MM.1S (cell line): ENCODE data around the gene ARF1.

Experiments used
- CTCF ChIP-seq: fragments of 300-600 bp; sonication (generic); IDR thresholded peaks from 2 replicates; pipeline ENCODE4 v1.5.1; 2016; ENCODE audit warnings: antibody characterized with exemption, low read length, mixed read lengths
- EZH2 ChIP-seq: fragments of 300-600 bp; sonication (generic); optimal IDR thresholded peaks from 2 replicates; pipeline ENCODE3; 2017; ENCODE audit warnings: low read depth, mild to moderate bottlenecking, antibody characterized with exemption, low read length, mixed read lengths

GRCh38 chr1:228081578-228082213 is 812 bp upstream of the ARF1 start:
- TF ChIP-seq EZH2 (no peak), CTCF (no peak)
